Glutamatergic neuron (in vitro differentiated cells): ENCODE data around the gene NME1. TPM values are rescaled to one million over a fixed set of nuclear protein-coding genes. Genes with fewer than 3 reads are reported as not detected.
A peak's percentile ranks its signal among the peaks of the same experiment; 100 is the strongest.
"Not testable (repeated sequence)": the region's sequence is repeated elsewhere in the genome, so short reads cannot be mapped to it uniquely, and the experiment has no call there.

Experiments
- DNase-seq: peaks from one replicate; pipeline ENCODE4 v3.0.0; 2022
- H3K27ac Mint-ChIP-seq: one replicate; pipeline ENCODE4 v1.8.0; 2020; ENCODE audit warnings: mild to moderate bottlenecking, mixed read lengths, inconsistent platforms; ENCODE audit not compliant: unreplicated experiment
- H3K27me3 Mint-ChIP-seq: one replicate; pipeline ENCODE4 v1.8.0; 2020; ENCODE audit warnings: mild to moderate bottlenecking, moderate library complexity, mixed read lengths, inconsistent platforms; ENCODE audit not compliant: unreplicated experiment
- H3K36me3 Mint-ChIP-seq: one replicate; pipeline ENCODE4 v1.8.0; 2020; ENCODE audit warnings: mild to moderate bottlenecking, mixed read lengths, inconsistent platforms; ENCODE audit not compliant: unreplicated experiment
- H3K4me1 Mint-ChIP-seq: one replicate; pipeline ENCODE4 v1.8.0; 2020; ENCODE audit warnings: mild to moderate bottlenecking, low read depth, mixed read lengths, inconsistent platforms; ENCODE audit not compliant: unreplicated experiment
- H3K4me3 Mint-ChIP-seq: one replicate; pipeline ENCODE4 v1.8.0; 2020; ENCODE audit warnings: mild to moderate bottlenecking, mixed read lengths, inconsistent platforms; ENCODE audit not compliant: unreplicated experiment
- H3K9me3 Mint-ChIP-seq: one replicate; pipeline ENCODE4 v1.8.0; 2020; ENCODE audit warnings: mild to moderate bottlenecking, moderate library complexity, mixed read lengths, inconsistent platforms; ENCODE audit not compliant: unreplicated experiment
- CTCF ChIP-seq: fragments of 200-600 bp; sonication (generic); IDR thresholded peaks from one replicate; pipeline ENCODE4 v1.5.0; 2021; ENCODE audit not compliant: partially characterized antibody, unreplicated experiment
- total RNA-seq: library from RNA; stranded (reverse); fragmentation: NEBNext Ultra II Directional; extraction: Animal tissue kit (Norgen Biotek cat#: 25700); gene quantifications from one replicate; pipeline ENCODE4 v1.2.1, GENCODE V29; 2021; ENCODE audit not compliant: unreplicated experiment

The NME1 gene
- total RNA-seq, 1 donor from 2014 or later, result 125 TPM

- H3K4me1 Mint-ChIP-seq, result peaks cover 16% of the 10 kb centered on the region
- TF ChIP-seq CTCF, result no peak
Measured at GRCh38 chr17:51166198-51166986, 13.0 kb downstream of the NME1 start, which contains the start of gene NME2. Gene NME2 (plus strand): TSS chr17:51166411. CDS start chr17:51166831, 420 bp downstream.

GRCh38 chr17:51166987-51167931 is 13.9 kb downstream of the NME1 start:
- Mint-ChIP-seq H3K4me3 (peak overlapping the region; percentile 93), H3K9me3 (peaks cover 16% of the 10 kb centered on the region), H3K4me1 (peaks cover 16% of the 10 kb centered on the region), H3K36me3 (no peaks in the 10 kb centered on the region), H3K27me3 (peaks cover 10% of the 10 kb centered on the region), H3K27ac (peak overlapping the region; percentile 77)
- DNase-seq, result peak; percentile 82
- TF ChIP-seq CTCF, result peak; percentile 85

More at GRCh38 chr17:51166198-51166986, 13.0 kb downstream of the NME1 start, which contains the start of gene NME2:
- Mint-ChIP-seq H3K4me3 (peak within 1 kb of the TSS; percentile 98), H3K27ac (peak within 1 kb of the TSS; percentile 99), H3K9me3 (peaks cover 16% of the 10 kb centered on the region), H3K27me3 (peaks cover 9% of the 10 kb centered on the region), H3K36me3 (no peaks in the 10 kb centered on the region)
- DNase-seq, result peak; percentile 94

GRCh38 chr17:51169340-51169739 is 16.0 kb downstream of the NME1 start:
- no peak for DNase-seq
- no peak overlapping the region for H3K27ac Mint-ChIP-seq
- no peak for TF ChIP-seq CTCF
- H3K4me1 Mint-ChIP-seq, result peaks cover 16% of the 10 kb centered on the region
- H3K36me3 Mint-ChIP-seq, result no peaks in the 10 kb centered on the region
- no peak overlapping the region for H3K4me3 Mint-ChIP-seq
- H3K9me3 Mint-ChIP-seq, result peaks cover 16% of the 10 kb centered on the region
- H3K27me3 Mint-ChIP-seq, result peaks cover 10% of the 10 kb centered on the region

GRCh38 chr17:51170736-51171135 is 17.4 kb downstream of the NME1 start:
- Mint-ChIP-seq H3K27ac (no peak overlapping the region), H3K27me3 (peaks cover 5% of the 10 kb centered on the region), H3K4me3 (no peak overlapping the region), H3K4me1 (peaks cover 5% of the 10 kb centered on the region), H3K9me3 (peaks cover 6% of the 10 kb centered on the region), H3K36me3 (no peaks in the 10 kb centered on the region)
- TF ChIP-seq CTCF, result no peak
- no peak for DNase-seq

GRCh38 chr17:51172030-51172429 is 18.7 kb downstream of the NME1 start:
- not testable (repeated sequence) for H3K27ac Mint-ChIP-seq

More at GRCh38 chr17:51172030-51172429, 18.7 kb downstream of the NME1 start:
- not testable (repeated sequence) for H3K4me3 Mint-ChIP-seq, DNase-seq, H3K27me3 Mint-ChIP-seq, H3K9me3 Mint-ChIP-seq, H3K36me3 Mint-ChIP-seq, H3K4me1 Mint-ChIP-seq
